GM12891 (cell line): ENCODE data around the gene STAC.

ENCODE experiments used
- DNase-seq: peaks from one replicate; pipeline ENCODE4 v3.0.0; 2011; ENCODE audit warnings: low spot score; ENCODE audit not compliant: insufficient read length
- FAIRE-seq: peaks from 2 replicates; lab custom pipeline; 2011; peaks lifted over from hg19 to GRCh38; lab: Jason Lieb, UNC
- PAX5 ChIP-seq: IDR thresholded peaks from 2 replicates; pipeline ENCODE4 v1.6.1; 2011; ENCODE audit warnings: low read length, moderate library complexity, mild to moderate bottlenecking; ENCODE audit not compliant: insufficient read depth, severe bottlenecking
- POLR2A ChIP-seq: IDR thresholded peaks from 2 replicates; pipeline ENCODE4 v1.6.1; 2011; ENCODE audit warnings: low read depth, low read length, control low read depth
- POLR2AphosphoS5 ChIP-seq: IDR thresholded peaks from 2 replicates; pipeline ENCODE4 v1.6.1; 2011; ENCODE audit warnings: low read depth, low read length, control low read depth
- POU2F2 ChIP-seq: IDR thresholded peaks from 2 replicates; pipeline ENCODE4 v1.6.1; 2011; ENCODE audit warnings: low read depth, mild to moderate bottlenecking, control low read depth, low read length, moderate library complexity
- SPI1 ChIP-seq: IDR thresholded peaks from 2 replicates; pipeline ENCODE4 v1.6.1; 2011; ENCODE audit warnings: low read depth, low read length, control low read depth
- TAF1 ChIP-seq: IDR thresholded peaks from 2 replicates; pipeline ENCODE4 v1.6.1; 2011; ENCODE audit warnings: low read depth, low read length, control low read depth

The STAC gene

DNA sequence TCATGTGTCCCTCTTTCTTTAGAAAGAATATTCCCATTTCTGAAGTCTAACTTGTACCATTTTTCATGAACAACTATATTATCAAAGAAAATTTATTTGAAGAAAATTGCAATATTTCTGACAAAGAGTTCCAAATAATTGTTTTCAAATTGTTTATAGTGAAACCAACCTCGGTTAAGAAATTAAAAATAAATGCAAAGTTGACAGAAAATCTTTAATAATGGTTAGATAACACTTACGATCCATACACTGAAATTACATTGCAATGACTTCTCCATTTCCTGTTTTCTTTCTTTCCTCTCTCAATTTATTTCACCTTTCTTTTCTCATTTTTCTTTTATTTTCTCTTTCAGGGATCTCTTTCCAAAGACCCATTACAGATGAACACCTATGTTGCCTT, 125.1 kb downstream of the STAC start:
- no peak for FAIRE-seq
- TF ChIP-seq SPI1 (no peak), POLR2A (no peak), PAX5 (no peak), TAF1 (no peak), POLR2AphosphoS5 (no peak), POU2F2 (no peak)
- DNase-seq = no peak

DNA sequence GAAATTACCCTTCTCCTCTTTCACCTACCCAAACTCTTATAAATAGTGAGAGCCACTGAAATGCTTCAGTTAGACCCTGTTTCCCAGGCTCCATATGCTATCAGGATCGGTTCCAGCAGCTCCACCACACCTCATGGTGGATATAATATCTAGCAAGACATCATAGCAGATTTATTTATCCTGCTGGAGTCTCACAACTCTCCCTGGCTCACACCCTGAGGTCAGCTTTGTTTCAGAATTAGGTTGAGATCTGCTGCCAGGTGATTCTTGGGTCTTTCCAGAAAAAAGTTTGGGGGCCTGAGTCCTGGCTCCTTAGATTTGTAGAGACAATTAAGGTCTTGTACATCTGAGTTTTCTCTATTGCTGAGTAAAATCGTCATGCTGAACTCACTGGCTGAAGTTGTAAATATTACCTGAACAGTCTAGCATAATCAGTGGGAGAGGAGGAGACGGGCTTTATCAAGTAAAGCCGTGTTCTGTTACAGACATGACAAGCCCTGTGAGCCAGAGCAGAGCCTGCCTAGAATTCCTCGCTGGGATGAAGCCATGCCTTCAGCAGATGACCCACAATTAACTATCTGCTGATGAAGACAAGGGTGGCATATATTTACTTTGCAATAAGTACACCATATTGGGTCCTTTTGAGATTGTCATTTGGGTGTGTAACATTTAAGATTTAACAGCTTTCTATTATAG, 131.6 kb downstream of the STAC start:
- no peak for TF ChIP-seq SPI1
- TF ChIP-seq POLR2AphosphoS5 = no peak
- TF ChIP-seq POU2F2 = no peak
- TF ChIP-seq POLR2A = no peak
- no peak for TF ChIP-seq TAF1
- TF ChIP-seq PAX5 = no peak
- no peak for FAIRE-seq

DNA sequence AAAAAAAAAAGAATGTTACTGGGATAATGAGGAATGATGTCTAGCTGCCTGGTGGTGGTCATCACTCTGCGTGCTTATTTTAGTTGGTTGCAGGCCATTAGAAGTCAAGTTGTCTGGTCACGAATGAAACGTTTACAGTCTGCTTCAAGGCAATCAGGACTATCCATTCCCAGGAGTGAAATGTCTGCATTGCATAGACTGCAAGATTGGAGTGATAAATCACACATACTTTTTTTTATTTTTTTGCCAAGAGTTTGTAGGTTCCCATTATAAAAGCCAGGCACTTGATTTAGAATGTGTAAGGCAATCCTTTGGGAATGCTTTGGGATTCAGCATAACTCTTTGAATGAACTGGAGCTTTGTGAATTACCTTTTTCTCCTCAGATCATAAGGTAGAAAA, 132.3 kb downstream of the STAC start:
- DNase-seq (no peak), FAIRE-seq (no peak)
- no peak for TF ChIP-seq SPI1

More for the DNA sequence above, 131.6 kb downstream of the STAC start:
- DNase-seq = no peak

- TF ChIP-seq POU2F2 (no peak), POLR2A (no peak), TAF1 (no peak), SPI1 (no peak), PAX5 (no peak)
- DNase-seq (no peak), FAIRE-seq (no peak)
Measured at GRCh38 chr3:36514171-36514570, 133.9 kb downstream of the STAC start.

- no peak for FAIRE-seq
- TF ChIP-seq POU2F2 (no peak), POLR2A (no peak), SPI1 (no peak), POLR2AphosphoS5 (no peak), PAX5 (no peak), TAF1 (no peak)
- DNase-seq = no peak
Measured at GRCh38 chr3:36519682-36520081, 139.4 kb downstream of the STAC start.

DNA sequence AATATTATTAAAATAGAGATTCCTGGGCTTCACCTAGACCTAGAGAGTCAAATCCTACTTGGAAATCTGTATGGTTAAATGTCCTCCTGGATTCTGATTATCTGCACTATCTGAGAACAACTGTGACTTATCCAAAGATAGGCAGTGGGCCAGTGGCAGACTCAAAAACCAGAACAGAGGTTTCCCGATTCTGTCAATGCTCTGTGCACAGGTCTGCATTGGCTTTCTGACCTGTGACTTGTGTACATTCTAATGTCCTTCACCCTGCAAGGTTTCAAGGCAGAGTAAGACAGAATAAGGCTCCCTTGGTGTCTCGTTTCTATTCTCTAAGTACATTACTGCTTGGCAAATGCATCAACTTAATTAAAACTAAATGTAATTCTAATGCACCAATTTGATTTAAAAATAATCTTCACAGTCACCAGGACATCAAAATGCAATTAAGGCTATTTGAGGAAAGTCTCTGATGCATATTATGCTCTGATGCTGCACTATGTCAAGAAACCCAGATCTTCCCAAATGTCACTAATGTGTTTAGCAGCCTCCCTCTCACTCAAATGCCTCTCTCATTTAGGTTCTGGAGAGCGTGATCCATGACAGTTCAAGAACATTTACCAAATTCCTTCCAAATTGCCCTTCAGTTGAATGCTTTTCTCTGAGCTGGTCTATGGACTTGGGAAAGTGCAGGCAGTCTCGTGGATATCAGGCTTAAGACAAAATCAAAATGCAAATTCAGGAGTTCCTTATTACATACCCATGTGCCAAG, 140.1 kb downstream of the STAC start:
- TF ChIP-seq PAX5 = no peak
- no peak for TF ChIP-seq SPI1
- TF ChIP-seq POLR2A = no peak
- TF ChIP-seq POU2F2 = no peak
- TF ChIP-seq POLR2AphosphoS5 = no peak
- no peak for TF ChIP-seq TAF1
- DNase-seq (no peak), FAIRE-seq (no peak)

GRCh38 chr3:36521007-36521379, 140.7 kb downstream of the STAC start:
- no peak for TF ChIP-seq POLR2A
- no peak for TF ChIP-seq SPI1
- no peak for TF ChIP-seq POU2F2
- no peak for TF ChIP-seq TAF1
- TF ChIP-seq PAX5 = no peak
- no peak for TF ChIP-seq POLR2AphosphoS5

GRCh38 chr3:36524560-36524959, 144.3 kb downstream of the STAC start:
- no peak for DNase-seq
- TF ChIP-seq POLR2A (no peak), PAX5 (no peak), TAF1 (no peak), POLR2AphosphoS5 (no peak), POU2F2 (no peak), SPI1 (no peak)
- no peak for FAIRE-seq

More at GRCh38 chr3:36521007-36521379, 140.7 kb downstream of the STAC start:
- DNase-seq (no peak), FAIRE-seq (no peak)

DNA sequence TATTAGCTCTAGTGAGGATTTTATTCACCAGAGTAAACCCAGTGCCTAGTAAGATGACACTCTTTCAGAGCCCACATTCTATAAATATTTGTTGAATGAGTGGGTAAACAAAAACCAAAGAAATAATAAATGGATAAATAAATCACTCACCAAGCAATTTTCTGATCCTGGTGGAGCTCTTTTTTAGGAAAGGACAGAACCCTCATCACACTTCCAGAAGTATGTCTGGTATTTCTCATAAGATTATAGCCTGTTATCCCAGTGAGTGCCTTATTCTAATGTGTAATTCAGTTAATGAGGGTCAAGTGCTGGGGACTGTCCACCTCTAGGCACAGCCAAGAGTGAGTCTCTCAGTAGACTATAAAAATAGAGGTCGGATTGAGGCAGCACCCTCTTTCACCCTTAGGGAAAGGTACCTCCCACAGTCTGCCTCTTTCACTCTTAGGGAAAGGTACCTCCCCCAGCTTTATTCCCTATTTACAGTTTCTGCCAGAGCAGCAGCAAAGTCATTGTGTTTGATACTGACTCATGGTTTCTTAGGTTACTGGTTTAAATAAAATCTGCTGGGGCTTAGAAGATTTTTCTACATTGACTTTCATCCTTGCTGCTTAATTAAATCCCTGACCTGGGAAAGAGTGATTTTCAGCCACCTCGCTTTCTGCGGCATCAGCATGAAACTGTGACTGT, 145.0 kb downstream of the STAC start:
- DNase-seq = no peak
- TF ChIP-seq POLR2A = no peak
- no peak for TF ChIP-seq TAF1
- no peak for TF ChIP-seq PAX5
- no peak for TF ChIP-seq POLR2AphosphoS5
- TF ChIP-seq SPI1 = no peak
- no peak for TF ChIP-seq POU2F2
- no peak for FAIRE-seq
